GM10266 (cell line): Measurements from ENCODE around the gene KAZN.
A peak's percentile ranks its signal among the peaks of the same experiment; 100 is the strongest.

ENCODE experiments used
- DNase-seq: peaks from one replicate; pipeline ENCODE4 v3.0.0; 2012; ENCODE audit errors: extremely low spot score
- TF ChIP-seq, protein P1 (sequence below): IDR thresholded peaks from 2 replicates; pipeline ENCODE4 v1.5.1; 2012; ENCODE audit warnings: mild to moderate bottlenecking, low read depth; ENCODE audit not compliant: control insufficient read depth, insufficient read depth; ENCODE audit errors: missing control alignments

KAZN gene

DNA sequence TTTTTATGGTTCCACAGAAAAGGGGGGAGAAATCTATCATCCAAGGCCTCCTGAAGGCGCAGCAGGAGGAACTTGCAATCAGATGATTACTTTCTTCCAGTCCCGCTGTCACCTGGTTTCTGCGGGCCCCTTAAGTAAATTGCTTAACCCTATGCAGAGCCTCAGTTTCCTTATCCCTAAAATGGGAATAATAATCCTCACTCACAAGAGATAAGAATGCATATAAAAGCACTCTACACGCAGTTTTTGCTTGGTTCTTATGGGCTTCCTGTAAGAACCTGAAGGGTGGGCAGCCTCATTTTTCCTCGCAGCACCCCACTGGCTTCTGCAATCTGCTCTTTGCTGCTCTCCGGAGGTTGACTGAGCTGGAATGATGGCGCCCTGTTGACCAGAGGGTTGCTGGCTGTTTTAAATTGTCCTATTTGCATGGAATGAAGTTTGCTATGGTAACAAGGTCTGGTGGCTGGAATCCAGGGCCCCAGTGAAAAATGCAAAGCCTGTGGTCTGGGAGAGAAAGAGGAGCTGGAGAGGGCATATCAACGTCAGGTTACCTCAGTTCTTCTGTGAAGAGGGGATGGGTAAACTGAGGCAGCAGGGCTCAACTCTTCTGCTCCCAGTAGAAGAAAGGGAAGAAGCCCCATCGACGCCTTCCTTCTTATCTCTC lies 1.0 kb upstream of the KAZN start:
- TF ChIP-seq, protein P1, sequence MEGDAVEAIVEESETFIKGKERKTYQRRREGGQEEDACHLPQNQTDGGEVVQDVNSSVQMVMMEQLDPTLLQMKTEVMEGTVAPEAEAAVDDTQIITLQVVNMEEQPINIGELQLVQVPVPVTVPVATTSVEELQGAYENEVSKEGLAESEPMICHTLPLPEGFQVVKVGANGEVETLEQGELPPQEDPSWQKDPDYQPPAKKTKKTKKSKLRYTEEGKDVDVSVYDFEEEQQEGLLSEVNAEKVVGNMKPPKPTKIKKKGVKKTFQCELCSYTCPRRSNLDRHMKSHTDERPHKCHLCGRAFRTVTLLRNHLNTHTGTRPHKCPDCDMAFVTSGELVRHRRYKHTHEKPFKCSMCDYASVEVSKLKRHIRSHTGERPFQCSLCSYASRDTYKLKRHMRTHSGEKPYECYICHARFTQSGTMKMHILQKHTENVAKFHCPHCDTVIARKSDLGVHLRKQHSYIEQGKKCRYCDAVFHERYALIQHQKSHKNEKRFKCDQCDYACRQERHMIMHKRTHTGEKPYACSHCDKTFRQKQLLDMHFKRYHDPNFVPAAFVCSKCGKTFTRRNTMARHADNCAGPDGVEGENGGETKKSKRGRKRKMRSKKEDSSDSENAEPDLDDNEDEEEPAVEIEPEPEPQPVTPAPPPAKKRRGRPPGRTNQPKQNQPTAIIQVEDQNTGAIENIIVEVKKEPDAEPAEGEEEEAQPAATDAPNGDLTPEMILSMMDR: no peak
- no peak for DNase-seq

DNA sequence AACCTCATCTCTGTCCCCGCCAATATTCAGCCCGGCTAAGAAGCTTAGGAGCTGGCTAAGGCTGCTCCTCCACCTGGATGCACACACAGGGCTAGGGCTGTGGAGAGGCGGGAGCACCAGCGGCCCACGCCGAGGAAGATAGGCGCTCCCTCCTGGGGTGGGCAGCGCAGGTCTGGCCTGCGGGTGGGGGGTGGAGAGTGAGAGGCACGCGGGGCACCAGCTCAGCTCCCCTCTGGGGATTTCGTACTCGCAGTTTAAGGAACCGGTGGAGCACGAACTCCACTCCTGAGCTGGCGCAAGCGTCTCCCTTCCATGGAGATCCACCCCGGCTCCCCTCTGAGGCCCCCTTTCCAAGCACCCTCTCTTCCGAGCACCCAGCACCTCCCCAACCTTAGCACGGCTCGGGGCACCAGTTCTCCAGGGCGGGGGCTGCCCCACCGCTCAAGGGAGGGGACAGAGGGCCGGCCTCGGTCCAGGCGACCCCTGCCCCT lies 433 bp upstream of the KAZN start:
- no peak for DNase-seq
- TF ChIP-seq, protein P1: no peak

DNA sequence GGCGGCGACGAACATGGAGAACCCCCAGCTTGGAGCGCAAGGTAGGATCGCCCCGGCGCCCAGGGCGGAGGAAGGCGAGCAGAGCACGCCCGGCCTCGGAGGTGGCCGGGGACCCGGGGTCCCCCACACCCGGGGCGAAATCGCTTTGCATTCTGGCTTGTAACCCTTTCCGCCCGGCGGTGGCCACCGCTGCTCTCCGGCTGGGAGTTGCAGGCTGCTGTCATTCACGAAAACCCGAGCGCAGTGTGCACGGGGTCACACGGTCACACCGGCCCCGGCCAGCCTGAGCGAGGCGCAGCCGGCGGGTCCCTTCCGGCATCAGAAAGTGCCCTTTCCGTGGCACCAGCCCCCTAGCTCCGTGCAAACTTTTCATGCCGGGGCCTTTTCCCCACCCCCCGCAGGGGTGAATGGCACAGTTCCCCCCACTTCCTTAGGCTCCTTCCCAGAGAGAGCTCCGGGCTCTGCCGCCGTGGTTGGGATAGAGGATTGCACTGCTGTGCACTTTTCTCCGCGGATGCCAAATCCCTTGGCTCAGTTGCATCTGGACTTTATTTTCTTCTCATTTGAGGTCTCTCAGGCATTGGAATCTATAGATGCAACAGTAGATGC lies 802 bp downstream of the KAZN start:
- TF ChIP-seq, protein P1: no peak
- DNase-seq: peak; percentile 36

DNA sequence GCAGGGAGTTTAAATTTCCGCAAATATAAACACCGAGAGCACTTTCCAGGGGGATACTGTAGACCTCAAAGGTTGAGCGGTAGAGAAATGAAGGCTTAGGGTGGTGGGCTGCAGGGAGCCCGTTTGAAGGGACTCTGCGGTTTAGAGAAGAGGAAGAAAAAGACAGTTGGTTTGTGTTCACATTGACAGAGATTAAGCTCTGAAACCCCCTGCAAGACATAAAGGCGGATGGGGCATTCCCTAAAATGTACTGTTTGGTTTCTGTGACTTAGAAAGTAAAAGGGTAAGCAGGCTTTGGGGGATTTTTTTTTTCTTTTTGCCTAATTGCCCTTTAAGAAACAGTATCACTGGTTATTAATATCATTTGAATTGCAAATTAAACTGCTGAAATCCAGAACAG lies 1.3 kb downstream of the KAZN start:
- peak; percentile 72 for DNase-seq
- TF ChIP-seq, protein P1: no peak

DNA sequence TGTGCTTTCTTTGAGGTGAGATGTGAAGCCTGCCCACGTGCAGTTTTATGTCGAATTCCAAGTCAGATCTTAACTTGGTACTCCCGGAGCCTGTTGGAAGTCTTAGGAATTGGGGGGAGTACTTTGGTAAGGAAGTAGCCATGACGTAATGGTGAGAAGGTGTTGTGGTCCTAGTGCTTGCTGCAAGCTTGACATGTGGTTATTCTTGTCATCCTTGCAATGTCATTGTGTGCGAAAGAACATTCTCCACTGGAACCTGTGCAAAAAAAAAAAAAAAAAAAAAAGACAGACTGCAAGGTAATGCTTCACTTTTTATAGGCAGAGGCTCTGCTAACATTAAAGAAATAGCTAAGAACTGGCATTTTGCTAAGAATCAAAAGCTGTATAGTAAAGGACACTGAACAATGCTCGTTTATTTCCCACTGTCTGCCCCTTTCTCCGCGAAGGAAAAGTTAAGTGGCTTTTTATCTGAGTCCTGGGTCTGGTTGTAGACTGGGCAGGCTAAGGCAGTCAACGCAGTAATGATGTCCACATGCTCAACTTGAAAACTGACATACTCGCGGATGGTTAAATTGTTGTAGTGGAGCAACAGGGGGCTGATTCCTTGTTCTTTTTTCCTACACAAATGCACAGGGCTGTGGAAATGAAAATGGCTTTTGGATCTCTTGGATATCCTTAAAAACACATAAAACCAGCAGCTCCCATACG lies 2.1 kb downstream of the KAZN start:
- no peak for DNase-seq
- TF ChIP-seq, protein P1: no peak

DNA sequence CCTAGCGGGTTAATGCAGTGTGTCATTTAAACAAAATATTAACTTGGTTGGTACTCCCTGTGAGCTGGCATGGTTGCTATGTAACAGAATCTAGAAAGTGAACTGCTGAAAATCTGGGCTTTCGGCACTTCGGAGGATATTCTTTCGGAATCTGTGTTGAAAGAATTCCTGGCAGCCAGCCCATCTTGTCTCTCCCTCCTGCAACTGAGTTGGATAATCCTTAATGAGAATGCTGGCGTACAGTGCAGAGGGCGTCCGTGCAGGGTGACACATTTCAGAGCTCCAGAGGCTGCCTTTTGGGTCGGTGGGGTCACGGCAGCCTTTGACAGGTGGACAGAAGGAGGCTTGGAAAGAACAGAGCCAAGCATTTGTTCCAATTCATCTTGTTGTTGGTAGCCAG lies 3.7 kb downstream of the KAZN start:
- TF ChIP-seq, protein P1: no peak
- no peak for DNase-seq

DNA sequence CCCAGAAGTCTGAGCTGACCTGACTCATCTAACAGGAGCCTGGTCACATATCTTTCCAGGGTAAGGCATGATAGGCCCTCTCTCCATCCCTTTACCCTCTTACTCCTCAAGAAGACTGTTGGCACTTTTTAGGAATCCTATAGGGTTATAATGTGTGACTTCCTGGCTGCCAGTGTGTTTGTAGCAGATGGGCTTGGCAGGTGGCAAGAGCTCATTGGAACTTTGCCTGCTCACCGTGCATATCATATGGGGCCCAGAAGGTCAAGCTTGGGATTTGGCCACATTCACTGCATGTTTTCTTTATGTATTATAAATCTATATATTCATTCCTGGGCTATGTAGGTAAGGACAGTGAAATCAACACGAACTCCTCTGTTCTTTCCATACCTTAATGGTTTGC lies 5.2 kb downstream of the KAZN start:
- DNase-seq: no peak
- TF ChIP-seq, protein P1: no peak
